Inferior parietal cortex (tissue), 1 donor: ENCODE data around the gene CREB5.
"Not testable (repeated sequence)": the region's sequence is repeated elsewhere in the genome, so short reads cannot be mapped to it uniquely, and the experiment has no call there.

ENCODE experiments used
- DNase-seq: peaks from one replicate; pipeline ENCODE4 v3.0.0-alpha.2; 2016; ENCODE audit errors: extremely low spot score

The CREB5 gene

DNA sequence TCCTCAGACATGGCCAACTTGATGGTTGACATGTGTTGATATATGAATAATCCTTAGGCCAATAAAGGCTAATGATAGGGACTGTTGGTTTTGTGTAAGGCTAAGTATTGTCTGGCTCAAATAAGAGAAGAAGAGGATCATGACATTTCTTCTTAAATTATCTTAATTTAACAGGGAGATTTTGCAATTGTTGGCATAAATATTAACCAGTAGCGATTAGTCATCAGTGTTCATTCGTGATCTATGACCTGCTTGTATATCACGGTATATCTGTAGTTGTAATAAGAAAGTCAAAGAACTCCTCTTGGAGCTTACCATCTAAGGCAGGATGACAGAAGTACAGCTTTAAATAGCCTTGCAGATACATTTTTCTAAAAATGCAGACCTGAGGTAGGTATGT is 196.4 kb downstream of the CREB5 start:
- DNase-seq, result no peak

DNA sequence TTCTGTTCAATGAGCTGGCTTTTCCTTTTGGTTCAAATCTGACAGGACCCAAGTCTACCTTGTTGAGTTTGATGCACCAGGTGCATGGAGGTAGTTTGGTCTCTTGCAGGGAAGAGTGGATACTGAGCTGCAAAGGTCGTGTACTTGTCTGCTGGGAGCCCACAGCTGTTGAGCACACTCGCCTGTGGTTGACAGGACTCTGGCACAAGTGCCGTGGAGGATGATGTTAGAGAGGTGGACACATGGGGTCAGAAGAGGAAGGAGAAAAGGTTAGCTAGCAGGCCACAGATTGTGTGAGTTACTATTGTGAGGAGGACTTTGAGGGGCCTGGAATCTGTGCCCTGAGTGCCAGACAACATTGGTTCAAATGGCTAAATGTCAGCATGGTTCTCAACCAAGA is 197.3 kb downstream of the CREB5 start:
- no peak for DNase-seq

DNA sequence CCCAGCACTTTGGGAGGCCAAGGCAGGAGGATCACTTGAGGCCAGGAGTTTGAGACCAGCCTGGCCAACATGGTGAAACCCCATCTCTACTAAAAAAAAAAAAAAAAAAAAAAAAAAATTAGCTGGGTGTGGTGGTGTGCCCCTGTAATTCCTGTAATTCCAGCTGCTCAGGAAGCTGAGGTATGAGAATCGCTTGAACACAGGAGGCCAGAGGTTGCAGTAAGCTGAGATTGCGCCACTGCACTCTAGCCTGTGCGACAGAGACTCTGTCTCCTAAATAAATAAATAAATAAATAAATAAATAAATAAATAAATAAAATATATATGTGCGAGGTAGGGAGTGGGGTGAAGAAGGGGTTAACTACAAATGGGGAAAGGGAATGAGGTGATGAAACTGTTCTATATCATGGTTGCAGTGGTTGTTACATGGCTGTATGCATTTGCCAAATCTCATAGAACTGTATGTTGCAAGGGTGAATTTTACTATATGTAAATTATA is 199.1 kb downstream of the CREB5 start:
- not testable (repeated sequence) for DNase-seq

DNA sequence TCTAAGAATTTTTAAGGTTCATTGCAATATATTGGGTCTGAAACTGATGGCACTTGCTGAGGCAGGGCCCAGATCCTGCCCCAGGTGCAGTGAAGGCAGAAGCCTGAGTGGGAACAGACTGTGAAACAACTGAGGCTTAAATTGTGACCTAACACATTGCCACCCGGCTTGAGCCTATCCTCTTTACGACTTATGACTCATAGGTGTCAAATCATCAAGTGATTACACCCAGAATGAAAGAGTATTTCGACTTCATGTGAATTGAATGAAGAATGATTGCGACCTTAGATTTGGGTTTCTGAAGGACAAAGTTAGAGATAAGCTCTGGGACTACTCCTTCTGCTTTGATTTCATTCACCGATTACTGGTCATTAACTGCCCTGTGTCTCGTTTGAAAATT is 200.9 kb downstream of the CREB5 start:
- no peak for DNase-seq

DNA sequence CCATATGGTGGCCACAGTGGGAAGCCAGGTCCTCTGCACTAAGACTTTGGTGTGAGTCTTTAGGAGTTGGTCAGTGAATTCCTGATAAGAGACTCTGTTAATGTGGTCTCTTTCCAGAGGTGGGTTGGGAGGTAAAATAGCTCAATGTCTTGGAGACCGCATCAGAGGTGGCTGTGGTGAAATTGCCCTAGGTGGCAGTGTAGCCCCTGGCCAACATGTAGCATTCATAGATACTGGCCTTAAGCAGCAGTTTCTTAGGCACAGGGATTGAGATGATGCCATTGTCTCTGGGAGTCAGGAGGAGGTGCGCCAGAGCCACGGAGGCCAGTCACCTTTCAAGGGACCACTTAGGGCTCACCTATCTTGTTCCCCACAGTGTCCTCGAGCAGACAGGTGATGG is 202.8 kb downstream of the CREB5 start:
- no peak for DNase-seq

DNA sequence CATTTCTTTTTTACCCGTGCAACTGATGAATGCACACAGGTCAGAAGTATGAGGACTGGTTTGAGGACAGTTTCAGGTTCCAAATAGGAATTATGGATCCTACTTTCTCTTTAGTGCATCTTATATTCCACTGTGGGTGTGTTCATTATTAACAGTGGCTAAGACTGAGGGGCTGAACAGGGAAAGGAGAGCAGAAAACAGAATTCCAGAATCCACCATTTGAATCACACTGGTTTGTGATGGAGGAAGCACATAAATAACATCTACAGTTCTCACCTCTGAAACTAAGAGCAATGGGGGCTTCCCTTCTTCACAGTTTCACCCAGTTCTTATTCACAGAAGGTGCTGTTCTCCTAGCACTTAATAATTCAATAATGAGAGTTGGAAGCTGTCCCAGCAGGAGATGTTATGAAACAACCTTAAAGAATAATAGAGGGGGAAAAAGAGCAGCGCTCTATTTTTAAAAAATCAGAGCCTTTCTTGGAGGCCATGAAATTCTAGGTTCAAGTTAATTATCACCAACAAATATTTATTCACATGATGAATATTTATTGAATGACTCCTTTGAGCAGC is 205.1 kb downstream of the CREB5 start:
- no peak for DNase-seq

DNA sequence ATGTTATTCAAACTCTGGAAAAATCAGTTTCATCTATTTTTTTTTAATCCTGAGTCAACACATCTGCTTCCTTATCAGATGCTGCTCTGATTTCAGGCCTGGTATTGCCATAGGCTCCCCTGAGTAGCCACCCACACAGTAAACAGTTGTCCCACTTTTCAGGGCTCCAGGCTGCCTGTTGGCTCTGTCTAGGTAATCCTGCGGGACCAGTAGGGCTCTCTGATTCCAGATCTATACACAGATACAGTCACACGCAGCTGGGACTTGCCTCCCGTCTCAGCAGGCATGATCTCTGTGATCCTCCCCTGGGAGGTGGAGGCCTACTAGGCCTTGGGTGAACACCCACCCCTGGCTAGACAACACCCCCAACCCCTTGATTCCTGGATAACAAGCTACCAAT is 206.1 kb downstream of the CREB5 start:
- DNase-seq, result no peak

DNA sequence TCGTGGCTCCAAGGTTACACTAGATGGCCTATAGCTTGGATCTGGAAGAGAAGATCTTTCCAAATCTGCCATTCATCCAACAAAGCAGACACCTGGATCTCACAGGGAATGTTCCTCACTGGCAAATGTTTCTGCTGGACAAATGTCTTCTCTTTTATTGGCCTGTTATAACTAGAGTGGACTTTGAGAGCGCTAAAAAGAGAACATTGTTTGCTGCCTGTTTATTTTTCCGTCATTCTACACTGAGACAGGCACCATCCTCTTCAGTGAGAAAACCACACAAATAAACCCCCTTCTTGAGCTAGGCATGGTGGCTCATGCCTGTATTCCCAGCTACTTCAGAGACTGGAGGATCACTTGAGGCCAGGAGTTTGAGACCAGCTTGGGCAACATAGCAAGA is 206.9 kb downstream of the CREB5 start:
- no peak for DNase-seq

DNA sequence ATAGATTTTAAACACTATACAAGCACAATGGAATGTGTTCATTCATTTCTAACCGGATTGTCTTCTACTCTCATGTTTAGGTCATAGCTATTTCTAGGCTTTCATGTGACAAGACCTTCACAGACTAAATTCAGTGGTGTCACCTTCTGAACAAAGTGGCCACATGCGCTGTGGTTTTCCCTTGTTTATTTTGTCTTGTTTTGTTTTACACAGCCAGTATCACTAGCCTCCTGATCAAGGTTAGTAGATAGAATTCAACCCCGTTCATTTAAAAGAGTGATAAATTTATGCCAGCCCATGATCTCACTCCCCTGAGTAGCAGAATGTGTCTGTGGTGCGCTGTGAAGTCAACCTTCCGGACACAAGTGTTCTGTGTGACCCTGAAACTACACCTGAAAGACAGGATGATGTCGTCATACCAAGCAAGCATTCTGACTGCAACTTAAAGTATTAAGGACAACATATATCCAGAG is 209.1 kb downstream of the CREB5 start:
- DNase-seq, result no peak

DNA sequence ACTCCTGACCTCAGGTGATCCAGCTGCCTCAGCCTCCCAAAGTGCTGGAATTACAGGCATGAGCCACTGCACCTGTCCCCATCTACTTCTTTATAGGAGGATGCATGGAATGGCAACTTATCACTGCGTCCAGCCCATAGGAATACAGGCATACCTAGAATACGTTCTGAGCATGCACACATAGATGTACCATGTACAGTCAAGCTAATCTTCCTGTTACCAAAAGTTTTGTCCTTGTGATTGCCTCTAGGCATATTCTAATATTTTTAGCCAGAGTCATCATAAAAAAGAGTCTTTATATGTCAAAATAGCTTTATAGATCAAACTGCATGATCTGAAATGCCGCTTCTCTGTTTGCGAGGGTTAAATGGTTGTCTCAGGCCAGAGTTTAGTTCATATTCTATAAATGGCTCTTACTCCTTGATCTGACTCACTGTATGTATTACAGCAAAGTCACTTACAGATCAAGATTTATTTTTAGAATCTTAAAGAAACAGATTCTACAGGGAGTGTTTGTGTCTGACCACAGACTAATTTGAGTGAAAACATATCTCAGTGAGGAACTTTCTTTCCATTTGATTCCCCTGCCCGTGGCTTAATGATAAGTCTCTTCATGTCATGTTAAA is 210.9 kb downstream of the CREB5 start:
- DNase-seq, result no peak

DNA sequence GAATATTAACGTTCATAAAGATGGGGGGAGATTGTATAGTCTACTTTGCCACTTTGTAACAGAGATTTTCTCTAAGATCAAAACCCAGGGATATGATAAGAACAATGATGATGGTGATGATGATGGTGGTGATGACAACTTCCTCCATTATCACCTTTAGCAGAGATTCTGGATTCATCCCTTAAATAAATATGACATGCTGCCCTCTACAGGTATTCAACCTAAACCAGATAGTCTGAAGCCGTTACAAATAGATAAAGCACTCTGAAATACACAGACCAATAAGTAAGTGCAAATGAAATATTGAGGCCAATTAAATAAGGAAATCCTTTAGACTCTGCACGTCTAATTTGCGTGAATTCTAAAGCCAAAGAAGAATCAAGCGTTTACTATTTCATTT is 211.5 kb downstream of the CREB5 start:
- DNase-seq, result no peak

DNA sequence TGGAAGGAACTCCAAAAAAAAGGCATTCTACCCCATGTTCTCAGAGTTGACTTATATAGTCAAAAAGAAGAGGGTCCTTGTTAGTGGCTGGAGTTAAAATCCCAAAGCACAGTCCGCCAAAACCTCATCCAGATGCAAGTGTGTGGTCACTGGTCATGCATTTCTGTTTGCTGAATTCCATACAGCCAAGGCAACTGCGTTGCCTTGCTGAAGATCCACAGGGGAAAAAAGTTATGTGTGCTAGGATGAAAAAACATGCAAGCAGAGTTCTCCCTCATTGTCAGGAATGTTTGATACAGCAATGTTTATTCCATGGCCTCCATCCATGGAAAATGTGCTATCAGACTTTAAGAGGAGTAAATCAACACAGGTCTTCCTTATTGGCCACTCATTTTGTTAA is 213.1 kb downstream of the CREB5 start:
- no peak for DNase-seq

DNA sequence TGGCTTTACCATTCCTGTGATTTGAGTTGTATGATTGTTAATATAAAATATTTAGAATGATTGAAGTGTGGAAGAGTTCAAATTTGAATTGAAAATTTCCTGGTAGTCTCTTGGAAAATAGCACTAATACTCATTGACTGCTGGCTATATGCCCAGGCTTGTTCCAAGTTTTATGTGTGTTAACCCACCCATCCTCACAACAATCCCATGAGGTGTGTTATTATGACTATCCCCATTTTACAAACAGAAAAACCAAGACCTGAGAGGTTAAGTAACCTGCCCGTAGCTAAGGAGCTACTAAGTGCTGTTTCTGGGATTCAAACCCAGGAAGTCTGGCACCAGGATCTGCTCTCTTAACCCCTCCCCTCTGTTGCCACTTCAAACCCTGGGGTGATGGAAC is 213.9 kb downstream of the CREB5 start:
- DNase-seq, result no peak

DNA sequence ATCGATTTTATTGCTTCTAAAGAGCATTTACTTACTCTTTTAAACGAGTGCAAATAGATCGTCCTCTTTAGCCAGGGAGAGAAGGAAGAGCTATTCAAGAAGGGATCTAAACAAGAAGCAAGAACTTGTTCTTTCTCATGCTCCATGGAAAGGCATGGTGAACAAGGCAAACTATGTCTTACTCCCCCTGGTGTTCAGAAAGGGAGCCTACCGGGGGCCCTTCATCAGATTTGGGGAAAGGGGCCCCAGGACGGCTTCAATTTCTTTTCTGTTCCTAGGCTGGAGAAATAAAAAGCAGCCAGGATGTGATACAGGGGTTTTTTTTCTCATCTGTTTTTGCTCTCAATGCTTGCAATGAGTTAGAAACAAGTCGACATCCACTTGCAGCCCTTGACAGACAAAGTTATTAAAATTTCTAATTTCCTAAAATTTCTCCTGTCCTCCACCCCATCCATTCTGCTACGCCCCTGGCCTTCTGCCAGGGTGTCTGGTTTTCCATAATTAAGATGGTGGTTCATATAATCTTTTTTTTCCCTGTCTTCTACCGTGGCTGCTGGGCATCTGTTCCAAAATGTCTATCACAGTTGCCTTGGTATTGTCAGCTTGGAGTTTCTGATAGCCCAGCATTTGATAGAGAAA is 214.4 kb downstream of the CREB5 start:
- DNase-seq, result no peak

DNA sequence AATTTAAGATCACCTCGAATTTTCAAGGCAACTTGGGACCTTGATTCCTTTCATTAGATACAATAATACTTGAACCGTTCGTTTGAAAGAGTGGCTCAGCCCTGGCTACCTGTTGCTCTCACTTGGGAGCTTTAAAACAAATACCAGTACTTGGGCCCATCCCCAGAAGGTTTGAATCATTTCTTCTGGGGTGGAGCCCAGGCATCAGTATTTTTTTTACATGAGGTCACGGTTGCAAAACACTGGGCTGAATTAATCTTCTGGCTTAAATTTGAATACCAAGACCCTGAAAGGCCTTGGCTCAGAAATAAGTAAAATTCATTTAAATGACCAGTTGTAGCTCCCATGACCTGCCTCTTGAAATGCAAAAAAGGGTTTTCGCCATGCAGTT is 214.9 kb downstream of the CREB5 start:
- DNase-seq, result no peak

DNA sequence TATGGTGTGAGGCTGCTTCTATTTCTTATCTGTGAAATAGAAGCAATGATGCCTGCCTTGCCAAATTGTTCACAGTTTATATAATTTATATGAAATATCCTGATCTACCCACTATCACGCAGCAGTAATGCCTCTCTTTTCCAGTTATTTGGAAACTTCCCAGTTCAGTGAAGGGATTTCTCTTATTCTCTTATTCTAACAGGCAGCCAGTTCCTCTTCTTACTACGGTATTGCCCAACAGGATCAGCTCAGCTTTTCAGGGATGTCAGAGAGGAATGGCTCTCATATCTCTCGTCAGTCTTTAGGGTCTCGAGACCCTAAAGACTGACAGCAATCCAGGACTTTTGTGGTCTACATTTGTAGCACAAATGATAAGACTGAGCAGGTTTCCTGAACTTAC is 215.6 kb downstream of the CREB5 start:
- no peak for DNase-seq

DNA sequence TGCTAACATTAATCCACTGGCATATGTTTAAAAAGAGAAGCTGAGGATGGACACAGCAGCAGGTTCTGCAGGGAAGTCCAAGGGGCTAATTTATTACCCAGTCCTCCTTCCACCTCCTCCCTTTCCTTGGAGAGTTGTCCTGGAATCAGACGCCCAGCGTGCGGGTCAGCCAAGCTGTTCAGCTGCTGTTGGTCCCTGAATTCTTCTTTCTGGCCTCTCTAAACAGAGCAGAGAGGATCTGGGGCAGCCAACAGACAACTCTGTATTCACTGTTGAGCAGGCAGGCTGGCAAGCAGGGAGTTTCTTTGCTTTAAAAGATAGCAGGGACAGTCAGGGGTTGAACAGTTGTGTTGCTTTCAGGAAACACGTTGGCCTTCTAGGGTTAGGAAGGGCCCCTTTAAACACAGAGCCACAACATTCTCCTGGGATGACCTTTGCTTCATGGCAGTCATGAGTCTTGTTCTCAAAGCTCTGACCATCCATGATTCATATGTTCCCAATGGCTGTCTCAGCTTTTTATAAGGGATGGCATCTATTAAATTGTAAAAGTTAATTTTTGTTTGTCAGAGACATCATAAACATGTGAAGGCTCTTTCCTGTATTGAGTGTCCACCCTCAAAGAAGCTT is 217.0 kb downstream of the CREB5 start:
- no peak for DNase-seq

DNA sequence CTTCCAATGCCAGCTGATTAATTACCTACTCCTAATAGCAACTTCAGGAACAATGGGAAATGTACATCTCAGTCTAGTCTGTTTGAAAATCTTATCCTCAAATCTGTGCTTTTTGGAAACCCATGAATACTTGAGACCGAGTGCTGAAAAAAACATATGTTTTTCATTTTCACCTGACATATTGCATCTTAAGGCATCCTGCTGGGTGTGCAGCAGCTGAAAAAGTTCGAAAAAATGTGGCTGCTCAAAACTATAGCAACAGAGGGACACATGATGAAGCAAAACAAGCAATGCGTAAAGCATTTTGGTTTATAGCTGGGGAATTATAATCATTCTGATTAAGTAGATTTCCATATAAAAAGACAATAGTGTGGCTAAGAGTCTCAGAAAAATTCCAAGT is 218.0 kb downstream of the CREB5 start:
- DNase-seq, result no peak

DNA sequence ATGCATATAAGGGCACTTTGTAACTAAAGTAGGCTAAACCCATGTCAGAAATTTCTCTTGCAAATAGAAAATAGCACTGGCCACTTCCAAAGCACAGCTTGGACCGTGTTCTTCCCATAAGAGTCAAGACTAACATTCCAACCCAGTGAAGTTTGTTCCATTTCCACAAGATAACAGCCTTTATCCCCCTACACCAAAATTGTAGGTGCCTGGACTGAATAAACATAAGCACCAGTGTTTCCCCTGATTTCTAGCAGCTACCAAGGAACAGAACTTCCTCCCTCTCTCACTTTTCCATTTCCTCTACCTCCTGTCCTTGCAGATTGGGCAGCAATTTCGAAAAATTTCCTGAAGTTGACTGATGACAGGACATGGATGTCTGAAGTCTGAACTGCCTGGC is 219.7 kb downstream of the CREB5 start:
- DNase-seq, result no peak

DNA sequence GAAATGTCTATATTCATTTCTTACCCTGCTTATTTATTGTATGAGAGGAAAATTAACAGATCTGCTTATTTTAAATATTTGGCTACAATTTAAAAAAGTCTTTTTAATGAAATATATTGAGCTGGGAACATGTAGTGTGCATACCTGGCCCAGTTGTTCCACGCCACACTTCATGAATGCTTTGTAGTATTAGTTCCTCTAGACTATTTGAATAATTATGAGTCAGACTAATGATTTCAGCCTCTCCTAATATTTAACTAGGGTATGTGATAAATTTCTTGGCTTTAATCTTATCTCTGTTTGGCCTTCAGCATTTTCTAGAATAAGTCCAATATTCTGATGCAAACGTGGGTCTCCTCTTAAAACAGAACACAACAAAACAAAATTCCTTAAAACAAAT is 226.6 kb downstream of the CREB5 start:
- no peak for DNase-seq

DNA sequence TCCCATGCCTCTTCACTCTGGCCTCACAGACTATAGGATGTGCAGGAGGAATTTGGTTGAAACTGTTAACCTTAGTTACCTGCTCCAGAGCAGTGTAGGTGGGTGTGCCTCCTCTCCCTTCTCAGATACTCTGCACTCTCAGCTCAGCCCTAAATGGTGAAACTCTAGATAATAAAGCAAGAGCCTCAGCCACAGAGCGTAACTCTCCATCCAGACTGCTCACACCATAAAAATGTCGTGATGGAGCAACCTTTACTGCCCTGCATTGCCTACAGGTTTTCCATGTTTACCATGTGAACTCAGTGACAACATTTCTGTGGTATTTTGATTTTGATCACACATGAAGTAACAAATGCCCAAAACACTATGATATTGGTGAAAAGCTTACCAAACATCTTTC is 227.7 kb downstream of the CREB5 start:
- DNase-seq, result no peak

DNA sequence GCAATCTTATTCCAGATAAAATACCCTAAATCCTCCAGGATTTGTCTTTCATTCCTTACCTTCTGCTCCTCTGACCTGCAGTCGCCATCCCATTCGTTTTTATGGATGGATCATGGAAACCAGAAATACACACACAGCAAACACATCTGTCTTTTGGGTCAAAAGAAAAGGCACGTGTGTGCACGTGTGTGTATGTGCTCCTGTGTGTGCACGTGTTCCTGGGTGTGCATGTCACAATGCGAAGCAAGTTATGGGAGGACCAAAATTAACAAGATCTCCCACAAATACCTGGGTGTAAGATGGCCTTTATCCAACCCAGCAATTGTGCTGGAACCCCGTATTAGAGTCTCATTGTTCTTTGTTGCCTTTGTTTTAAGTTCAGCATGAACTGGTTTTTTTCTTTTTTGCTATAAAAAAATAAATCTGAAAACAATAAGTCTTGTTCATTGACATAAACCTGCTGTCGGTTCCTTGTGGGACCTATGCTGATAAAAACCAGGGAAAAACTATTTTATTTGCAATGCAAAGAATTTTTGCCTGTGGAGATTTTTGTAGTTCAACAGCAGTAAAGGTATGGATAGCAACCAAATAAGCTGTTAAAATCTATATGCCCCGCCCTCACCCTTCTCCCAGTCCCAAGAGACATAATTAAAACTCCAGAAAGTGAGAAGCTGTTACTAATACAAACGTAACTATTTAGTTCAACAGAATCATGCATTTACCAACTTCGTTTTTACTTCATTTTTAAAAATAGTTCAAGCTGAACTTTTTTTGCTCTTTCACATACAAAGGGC is 229.6 kb downstream of the CREB5 start:
- no peak for DNase-seq
